ENCODE results near the gene EHBP1.

EHBP1 gene

GRCh38 chr2:63035169-63035568 is 329.7 kb downstream of the EHBP1 start:
- DNase-seq = no peak

GRCh38 chr2:63035660-63036059 is 330.1 kb downstream of the EHBP1 start:
- DNase-seq = no peak

GRCh38 chr2:63038034-63038433 is 332.5 kb downstream of the EHBP1 start:
- DNase-seq = no peak

GRCh38 chr2:63040586-63040985 is 335.1 kb downstream of the EHBP1 start:
- no peak for DNase-seq

- DNase-seq = no peak
Observed at GRCh38 chr2:63041592-63041991, 336.1 kb downstream of the EHBP1 start.

GRCh38 chr2:63044362-63045327 is 339.1 kb downstream of the EHBP1 start:
- no peak for DNase-seq

- DNase-seq = no peak
Observed at GRCh38 chr2:63046552-63046951, 341.0 kb downstream of the EHBP1 start.

- no peak for DNase-seq
Observed at GRCh38 chr2:63046961-63047320, 341.4 kb downstream of the EHBP1 start.

- DNase-seq = no peak
Observed at GRCh38 chr2:63047321-63048279, 342.1 kb downstream of the EHBP1 start.

GRCh38 chr2:63048367-63049171 is 343.1 kb downstream of the EHBP1 start:
- no peak for DNase-seq

GRCh38 chr2:63049211-63049969 is 343.9 kb downstream of the EHBP1 start:
- no peak for DNase-seq

- no peak for DNase-seq
Observed at GRCh38 chr2:63049970-63050333, 344.4 kb downstream of the EHBP1 start.

- no peak for DNase-seq
Observed at GRCh38 chr2:63050334-63051041, 345.0 kb downstream of the EHBP1 start, which contains the start of gene OTX1. Gene OTX1 (plus strand): TSS chr2:63050830. CDS start chr2:63052991, 2,161 bp downstream.

GRCh38 chr2:63051042-63051794 is 345.7 kb downstream of the EHBP1 start:
- no peak for DNase-seq

GRCh38 chr2:63051795-63052333 is 346.4 kb downstream of the EHBP1 start:
- no peak for DNase-seq

GRCh38 chr2:63052411-63053080 is 347.0 kb downstream of the EHBP1 start:
- no peak for DNase-seq

GRCh38 chr2:63053081-63053888 is 347.8 kb downstream of the EHBP1 start:
- DNase-seq = no peak

- no peak for DNase-seq
Observed at GRCh38 chr2:63053889-63054602, 348.5 kb downstream of the EHBP1 start.
